ENCODE data around the gene INS.

Gene INS

GRCh38 chr11:2166091-2166851, 5.3 kb upstream of the INS start:
- DNase-seq (ENCODE audit: low read depth in 1 of 2, low spot score in 1 of 2), result peak in 1 of 2 donors; percentile 45

- no peak for DNase-seq (ENCODE audit: low read depth in 1 of 2, low spot score in 1 of 2)
Measured at GRCh38 chr11:2165571-2165970, 4.6 kb upstream of the INS start.

- DNase-seq (ENCODE audit: low read depth in 1 of 2, low spot score in 1 of 2), result no peak
Measured at GRCh38 chr11:2164861-2165555, 4.0 kb upstream of the INS start.

- no peak for DNase-seq (ENCODE audit: low read depth in 1 of 2, low spot score in 1 of 2)
Measured at GRCh38 chr11:2164081-2164480, 3.1 kb upstream of the INS start.

GRCh38 chr11:2163428-2163978, 2.5 kb upstream of the INS start:
- DNase-seq (ENCODE audit: low read depth in 1 of 2, low spot score in 1 of 2), result no peak

- DNase-seq (ENCODE audit: low read depth in 1 of 2, low spot score in 1 of 2), result no peak
Measured at GRCh38 chr11:2159536-2160413, 1.2 kb downstream of the INS start.

- no peak for DNase-seq (ENCODE audit: low read depth in 1 of 2, low spot score in 1 of 2)
Measured at GRCh38 chr11:2158966-2159365, 2.0 kb downstream of the INS start.

GRCh38 chr11:2158296-2158737, 2.7 kb downstream of the INS start:
- no peak for DNase-seq (ENCODE audit: low read depth in 1 of 2, low spot score in 1 of 2)

GRCh38 chr11:2157294-2158040, 3.5 kb downstream of the INS start:
- no peak for DNase-seq (ENCODE audit: low read depth in 1 of 2, low spot score in 1 of 2)

GRCh38 chr11:2156416-2157182, 4.4 kb downstream of the INS start:
- peak; percentile 10 to 43 for DNase-seq (ENCODE audit: low read depth in 1 of 2, low spot score in 1 of 2)

- no peak for DNase-seq (ENCODE audit: low read depth in 1 of 2, low spot score in 1 of 2)
Measured at GRCh38 chr11:2155511-2155910, 5.5 kb downstream of the INS start.

GRCh38 chr11:2154889-2155288, 6.1 kb downstream of the INS start:
- no peak for DNase-seq (ENCODE audit: low read depth in 1 of 2, low spot score in 1 of 2)

- DNase-seq (ENCODE audit: low read depth in 1 of 2, low spot score in 1 of 2), result no peak
Measured at GRCh38 chr11:2154195-2154585, 6.8 kb downstream of the INS start.

GRCh38 chr11:2153581-2154194, 7.3 kb downstream of the INS start:
- DNase-seq (ENCODE audit: low read depth in 1 of 2, low spot score in 1 of 2), result no peak

- DNase-seq (ENCODE audit: low read depth in 1 of 2, low spot score in 1 of 2), result peak; percentile 52 to 65
Measured at GRCh38 chr11:2151500-2152257, 9.3 kb downstream of the INS start.

GRCh38 chr11:2149864-2150847, 10.9 kb downstream of the INS start:
- no peak for DNase-seq (ENCODE audit: low read depth in 1 of 2, low spot score in 1 of 2)

GRCh38 chr11:2149460-2149859, 11.5 kb downstream of the INS start:
- no peak for DNase-seq (ENCODE audit: low read depth in 1 of 2, low spot score in 1 of 2)

GRCh38 chr11:2148595-2148994, 12.4 kb downstream of the INS start:
- no peak for DNase-seq (ENCODE audit: low read depth in 1 of 2, low spot score in 1 of 2)
